ENCODE results near the gene PFN1. TPM values are rescaled to one million over a fixed set of nuclear protein-coding genes. Genes with fewer than 3 reads are reported as not detected.

PFN1 gene
- total RNA-seq, 3 donors from 2014 or later (not counting 1 experiment from before 2014, with no cell fraction given): 1,278 to 1,379 (median 1,308) TPM

DNA sequence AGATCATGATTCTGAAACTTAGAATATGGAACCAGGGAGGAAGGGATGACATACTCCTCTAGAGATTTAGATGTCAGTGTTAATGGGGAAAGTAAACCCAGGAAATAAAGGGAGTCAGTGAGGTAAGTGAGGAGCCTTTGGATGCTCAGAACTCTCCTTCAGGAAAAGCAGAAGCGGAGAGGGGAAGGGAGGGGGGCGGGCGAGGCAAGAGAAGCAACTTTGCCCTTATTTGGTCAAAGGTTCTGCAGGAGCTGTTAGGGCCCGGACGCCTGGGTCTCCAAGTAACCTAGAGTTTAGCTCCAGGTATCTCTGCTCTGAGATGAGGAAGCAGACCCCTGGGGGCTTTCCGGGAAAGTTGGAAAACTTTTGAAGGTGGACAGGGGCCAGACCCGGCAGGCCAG, 1.3 kb downstream of the PFN1 start:
- peaks cover 63 to 71% of the 10 kb centered on the region in 2 donors for H3K4me1 Mint-ChIP-seq
- H3K4me1 ChIP-seq (ENCODE audit: control insufficient read depth, insufficient read depth, low read length): peaks cover 64% of the 10 kb centered on the region
- intact Hi-C loops (cut with micrococcal nuclease): loop anchor here (5.0 kb wide), 1 partner anchor 470 kb away; the partner anchor contains the start of gene NUP88
- peak overlapping the region; percentile 87 to 93 for H3K27ac Mint-ChIP-seq
- peak overlapping the region; percentile 91 for H3K4me3 Mint-ChIP-seq
- H3K4me3 ChIP-seq (ENCODE audit: low read length): peak overlapping the region; percentile 99
- TF ChIP-seq, protein P1, sequence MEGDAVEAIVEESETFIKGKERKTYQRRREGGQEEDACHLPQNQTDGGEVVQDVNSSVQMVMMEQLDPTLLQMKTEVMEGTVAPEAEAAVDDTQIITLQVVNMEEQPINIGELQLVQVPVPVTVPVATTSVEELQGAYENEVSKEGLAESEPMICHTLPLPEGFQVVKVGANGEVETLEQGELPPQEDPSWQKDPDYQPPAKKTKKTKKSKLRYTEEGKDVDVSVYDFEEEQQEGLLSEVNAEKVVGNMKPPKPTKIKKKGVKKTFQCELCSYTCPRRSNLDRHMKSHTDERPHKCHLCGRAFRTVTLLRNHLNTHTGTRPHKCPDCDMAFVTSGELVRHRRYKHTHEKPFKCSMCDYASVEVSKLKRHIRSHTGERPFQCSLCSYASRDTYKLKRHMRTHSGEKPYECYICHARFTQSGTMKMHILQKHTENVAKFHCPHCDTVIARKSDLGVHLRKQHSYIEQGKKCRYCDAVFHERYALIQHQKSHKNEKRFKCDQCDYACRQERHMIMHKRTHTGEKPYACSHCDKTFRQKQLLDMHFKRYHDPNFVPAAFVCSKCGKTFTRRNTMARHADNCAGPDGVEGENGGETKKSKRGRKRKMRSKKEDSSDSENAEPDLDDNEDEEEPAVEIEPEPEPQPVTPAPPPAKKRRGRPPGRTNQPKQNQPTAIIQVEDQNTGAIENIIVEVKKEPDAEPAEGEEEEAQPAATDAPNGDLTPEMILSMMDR (IDR thresholded peaks at IDR 0.05): no peak
- peak overlapping the region; percentile 96 for H3K27ac ChIP-seq (ENCODE audit: low read length)
- DNase-seq: no peak
- peaks cover 50% of the 10 kb centered on the region for H3K36me3 ChIP-seq (ENCODE audit: control insufficient read depth, insufficient read depth, low read length)
- H3K9me3 Mint-ChIP-seq: no peaks in the 10 kb centered on the region
- peaks cover 0 to 2% of the 10 kb centered on the region in 2 donors for H3K27me3 Mint-ChIP-seq (ENCODE audit: low read depth in 2 of 2)
- 0% methylated on average over 7 of the region's 7 CpGs for WGBS (ENCODE audit: insufficient coverage)
- H3K27me3 ChIP-seq (ENCODE audit: control insufficient read depth, insufficient read depth, low read length): no peaks in the 10 kb centered on the region
- no peaks in the 10 kb centered on the region for H3K9me3 ChIP-seq (ENCODE audit: control insufficient read depth, insufficient read depth, low read length)
- peaks cover 14% of the 10 kb centered on the region for H3K36me3 Mint-ChIP-seq
- no peak for ATAC-seq

DNA sequence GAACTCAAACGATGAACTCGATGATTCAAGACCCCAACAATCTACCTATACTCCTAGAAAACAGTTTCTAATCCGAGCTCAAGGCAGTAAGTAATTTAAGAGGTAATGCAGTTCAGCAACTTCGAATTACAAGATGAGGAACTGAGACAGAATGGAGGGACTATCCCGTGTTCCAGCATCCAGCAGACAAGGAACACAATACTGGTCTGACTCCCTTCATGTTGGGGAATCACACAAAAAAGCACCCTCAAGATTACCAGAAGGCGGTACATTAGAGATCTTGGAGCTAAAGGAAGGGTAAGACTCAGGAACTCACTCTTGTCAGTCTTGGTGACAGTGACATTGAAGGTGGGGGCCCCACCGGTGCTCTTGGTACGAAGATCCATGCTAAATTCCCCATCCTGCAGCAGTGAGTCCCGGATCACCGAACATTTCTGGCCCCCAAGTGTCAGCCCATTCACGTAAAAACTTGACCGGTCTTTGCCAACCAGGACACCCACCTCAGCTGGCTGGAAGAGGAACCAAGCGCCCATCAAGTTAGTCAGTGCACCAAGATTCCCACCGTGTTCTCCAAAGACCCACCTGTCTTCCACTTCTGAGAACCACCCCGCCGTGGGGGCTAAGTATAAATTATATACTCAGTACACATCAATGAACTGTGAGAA, 1.9 kb downstream of the PFN1 start:
- Mint-ChIP-seq H3K27me3 (ENCODE audit: low read depth in 2 of 2) (peaks cover 0 to 2% of the 10 kb centered on the region in 2 donors), H3K4me1 (peaks cover 69 to 76% of the 10 kb centered on the region in 2 donors), H3K36me3 (peaks cover 14% of the 10 kb centered on the region), H3K27ac (peak overlapping the region; percentile 87 to 93), H3K9me3 (no peaks in the 10 kb centered on the region), H3K4me3 (peak overlapping the region; percentile 91)
- DNase-seq (peak in 1 of 2 donors; percentile 29), ATAC-seq (no peak)
- Histone ChIP-seq H3K27me3 (ENCODE audit: control insufficient read depth, insufficient read depth, low read length) (no peaks in the 10 kb centered on the region), H3K4me1 (ENCODE audit: control insufficient read depth, insufficient read depth, low read length) (peaks cover 70% of the 10 kb centered on the region), H3K27ac (ENCODE audit: low read length) (peak overlapping the region; percentile 96), H3K9me3 (ENCODE audit: control insufficient read depth, insufficient read depth, low read length) (no peaks in the 10 kb centered on the region), H3K36me3 (ENCODE audit: control insufficient read depth, insufficient read depth, low read length) (peaks cover 50% of the 10 kb centered on the region), H3K4me3 (ENCODE audit: low read length) (peak overlapping the region; percentile 99)
- WGBS (ENCODE audit: insufficient coverage): 11% methylated on average over 12 of the region's 16 CpGs
- intact Hi-C loops (cut with micrococcal nuclease): loop anchor here (5.0 kb wide), 1 partner anchor 471 kb away; the partner anchor contains the start of gene NUP88
- TF ChIP-seq, protein P1 (IDR thresholded peaks at IDR 0.05): no peak

DNA sequence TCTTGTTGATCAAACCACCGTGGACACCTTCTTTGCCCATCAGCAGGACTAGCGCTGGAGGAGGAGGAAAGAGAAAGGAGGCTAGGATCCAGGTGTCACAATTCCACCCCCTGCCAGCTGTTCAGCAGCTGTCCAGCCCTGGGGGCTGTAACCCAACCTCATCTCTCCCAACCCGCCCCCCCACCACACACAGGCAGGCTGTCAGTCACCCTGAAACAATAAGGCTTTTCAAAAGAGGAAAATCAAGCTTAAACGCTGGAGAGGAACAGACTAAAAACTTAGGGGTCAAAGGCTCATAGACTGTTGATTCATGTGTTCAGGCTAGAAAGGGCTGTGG, 2.4 kb downstream of the PFN1 start:
- H3K4me1 Mint-ChIP-seq: peaks cover 70 to 76% of the 10 kb centered on the region in 2 donors
- Histone ChIP-seq H3K36me3 (ENCODE audit: control insufficient read depth, insufficient read depth, low read length) (peaks cover 50% of the 10 kb centered on the region), H3K4me3 (ENCODE audit: low read length) (peak overlapping the region; percentile 99), H3K4me1 (ENCODE audit: control insufficient read depth, insufficient read depth, low read length) (peaks cover 71% of the 10 kb centered on the region), H3K27me3 (ENCODE audit: control insufficient read depth, insufficient read depth, low read length) (no peaks in the 10 kb centered on the region), H3K9me3 (ENCODE audit: control insufficient read depth, insufficient read depth, low read length) (no peaks in the 10 kb centered on the region), H3K27ac (ENCODE audit: low read length) (peak overlapping the region; percentile 96)
- H3K36me3 Mint-ChIP-seq: peaks cover 14% of the 10 kb centered on the region
- H3K9me3 Mint-ChIP-seq: no peaks in the 10 kb centered on the region
- peak overlapping the region; percentile 91 for H3K4me3 Mint-ChIP-seq
- intact Hi-C loops (cut with micrococcal nuclease): loop anchor here (2.0 to 5.0 kb wide), 2 partner anchors 45 to 471 kb away; partner anchors contain the start of gene NUP88
- 23% methylated on average over 4 of the region's 4 CpGs for WGBS (ENCODE audit: insufficient coverage)
- H3K27me3 Mint-ChIP-seq (ENCODE audit: low read depth in 2 of 2): peaks cover 0 to 2% of the 10 kb centered on the region in 2 donors
- DNase-seq (no peak), ATAC-seq (no peak)
- peak overlapping the region; percentile 87 to 93 for H3K27ac Mint-ChIP-seq
- TF ChIP-seq, protein P1 (IDR thresholded peaks at IDR 0.05): no peak
